Inflammatory macrophage treated with lipopolysaccharide for 1 hour (primary cell): ENCODE measurements around the gene SMIM28.

Experiments
- DNase-seq, 2 donors: peaks; one replicate each; pipeline ENCODE4 v3.0.0-alpha.2; 2020 to 2022

Gene SMIM28

GRCh38 chr6:138374815-138375214, 2.9 kb upstream of the SMIM28 start:
- DNase-seq, result no peak

- no peak for DNase-seq
These were observed 663 bp upstream of the SMIM28 start for GRCh38 chr6:138377042-138377441.

GRCh38 chr6:138378463-138378862, 758 bp downstream of the SMIM28 start:
- DNase-seq, result no peak

GRCh38 chr6:138382498-138383265, 5.0 kb downstream of the SMIM28 start:
- DNase-seq, result no peak

GRCh38 chr6:138383776-138384175, 6.1 kb downstream of the SMIM28 start:
- DNase-seq, result no peak

- no peak for DNase-seq
These were observed 9.2 kb downstream of the SMIM28 start for GRCh38 chr6:138386897-138387296.

- DNase-seq, result no peak
These were observed 10.1 kb downstream of the SMIM28 start for GRCh38 chr6:138387577-138388368.

GRCh38 chr6:138389551-138389950, 11.8 kb downstream of the SMIM28 start:
- no peak for DNase-seq

- peak; percentile 13 to 32 for DNase-seq
These were observed 16.4 kb downstream of the SMIM28 start for GRCh38 chr6:138393871-138394783.

GRCh38 chr6:138396709-138397108, 19.0 kb downstream of the SMIM28 start:
- no peak for DNase-seq

GRCh38 chr6:138397128-138398122, 19.7 kb downstream of the SMIM28 start:
- no peak for DNase-seq

- no peak for DNase-seq
These were observed 22.6 kb downstream of the SMIM28 start for GRCh38 chr6:138400326-138400725.

- no peak for DNase-seq
These were observed 24.5 kb downstream of the SMIM28 start for GRCh38 chr6:138401960-138402837.

- no peak for DNase-seq
These were observed 25.1 kb downstream of the SMIM28 start for GRCh38 chr6:138402838-138403187.

- peak; percentile 3 to 10 for DNase-seq
These were observed 25.7 kb downstream of the SMIM28 start for GRCh38 chr6:138403324-138403800.

GRCh38 chr6:138403801-138404665, 26.3 kb downstream of the SMIM28 start, which contains the start of gene HEBP2:
HEBP2 (plus strand) TSS chr6:138404223; CDS start chr6:138404496, 273 bp downstream.
- peak; percentile 42 to 66 for DNase-seq

- no peak for DNase-seq
These were observed 27.1 kb downstream of the SMIM28 start for GRCh38 chr6:138404666-138405337.

- DNase-seq, result no peak
These were observed 28.2 kb downstream of the SMIM28 start for GRCh38 chr6:138405816-138406413.
